ENCODE measurements around the gene TPSB2. TPM values are rescaled to one million over a fixed set of nuclear protein-coding genes. Genes with fewer than 3 reads are reported as not detected.

TPSB2 gene
- total RNA-seq, 4 donors from 2014 or later = 27.8 to 142 (median 91.8) TPM

- H3K9me3 ChIP-seq = no peaks in the 10 kb centered on the region
- WGBS, 2 donors (ENCODE audit: low coverage in 1 of 2) = no CpG with 5 or more reads among the region's 22 CpGs
- TF ChIP-seq CTCF (IDR thresholded peaks at IDR 0.05) = no peak
- no peak for TF ChIP-seq EP300 (IDR thresholded peaks at IDR 0.05)
- no peak for TF ChIP-seq POLR2A (IDR thresholded peaks at IDR 0.05)
- TF ChIP-seq POLR2AphosphoS5 (IDR thresholded peaks at IDR 0.05) = no peak
- no peak overlapping the region for H3K27ac ChIP-seq
- no peaks in the 10 kb centered on the region for H3K27me3 ChIP-seq
- H3K4me1 ChIP-seq = no peaks in the 10 kb centered on the region
- H3K4me3 ChIP-seq = no peak overlapping the region
- H3K36me3 ChIP-seq = peaks cover 0 to 100% of the 10 kb centered on the region in 2 donors
- ATAC-seq = no peak
These were observed 21.6 kb downstream of the TPSB2 start for GRCh38 chr16:1208239-1208830.

GRCh38 chr16:1206786-1207185 is 23.2 kb downstream of the TPSB2 start:
- Histone ChIP-seq H3K27me3 (no peaks in the 10 kb centered on the region), H3K4me3 (no peak overlapping the region), H3K9me3 (no peaks in the 10 kb centered on the region), H3K27ac (peak overlapping the region in 1 of 4 donors; percentile 19), H3K36me3 (peaks cover 0 to 100% of the 10 kb centered on the region in 2 donors), H3K4me1 (no peaks in the 10 kb centered on the region)
- WGBS, 2 donors (ENCODE audit: low coverage in 1 of 2) = 80% methylated on average over 1 of the region's 16 CpGs; no CpG with 5 or more reads in 1 of the 2 donors
- ATAC-seq = no peak
- TF ChIP-seq POLR2AphosphoS5 (IDR thresholded peaks at IDR 0.05) (no peak), POLR2A (IDR thresholded peaks at IDR 0.05) (no peak), CTCF (IDR thresholded peaks at IDR 0.05) (no peak), EP300 (IDR thresholded peaks at IDR 0.05) (no peak)

GRCh38 chr16:1206326-1206725 is 23.7 kb downstream of the TPSB2 start:
- Histone ChIP-seq H3K27ac (peak overlapping the region in 1 of 4 donors; percentile 19), H3K27me3 (no peaks in the 10 kb centered on the region), H3K4me1 (no peaks in the 10 kb centered on the region), H3K9me3 (no peaks in the 10 kb centered on the region), H3K4me3 (no peak overlapping the region), H3K36me3 (peaks cover 0 to 100% of the 10 kb centered on the region in 2 donors)
- no peak for ATAC-seq
- TF ChIP-seq POLR2A (IDR thresholded peaks at IDR 0.05) (no peak), EP300 (IDR thresholded peaks at IDR 0.05) (no peak), POLR2AphosphoS5 (IDR thresholded peaks at IDR 0.05) (no peak), CTCF (IDR thresholded peaks at IDR 0.05) (no peak)
- 50 to 53% methylated on average over 2 to 5 of the region's 9 CpGs for WGBS, 2 donors (ENCODE audit: low coverage in 1 of 2)

GRCh38 chr16:1204933-1205332 is 25.1 kb downstream of the TPSB2 start:
- H3K27me3 ChIP-seq = no peaks in the 10 kb centered on the region
- H3K36me3 ChIP-seq = peaks cover 0 to 100% of the 10 kb centered on the region in 2 donors

More at GRCh38 chr16:1204933-1205332, 25.1 kb downstream of the TPSB2 start:
- no peak for ATAC-seq
- Histone ChIP-seq H3K27ac (peak overlapping the region in 2 of 4 donors; percentile 14 to 22), H3K4me3 (no peak overlapping the region), H3K4me1 (no peaks in the 10 kb centered on the region), H3K9me3 (no peaks in the 10 kb centered on the region)
- no CpG with 5 or more reads among the region's 21 CpGs for WGBS, 2 donors (ENCODE audit: low coverage in 1 of 2)
- TF ChIP-seq CTCF (IDR thresholded peaks at IDR 0.05) (no peak), POLR2A (IDR thresholded peaks at IDR 0.05) (no peak), POLR2AphosphoS5 (IDR thresholded peaks at IDR 0.05) (no peak), EP300 (IDR thresholded peaks at IDR 0.05) (no peak)
